A673 (cell line): Measurements from ENCODE around the gene ADM2.

Experiments
- EZH2 ChIP-seq: fragments of 200-600 bp; sonication (generic); IDR thresholded peaks from 2 replicates; pipeline ENCODE4 v1.6.1; 2017; ENCODE audit warnings: borderline replicate concordance, low read depth, mild to moderate bottlenecking, mixed read lengths, antibody characterized with exemption, low read length; ENCODE audit not compliant: poor library complexity, severe bottlenecking
- TF ChIP-seq, protein P1 (sequence below): fragments of 300-800, 200-600 bp; sonication (generic); conservative IDR thresholded peaks from 2 replicates; pipeline ENCODE4 v1.5.1; 2017; ENCODE audit warnings: low read depth, mild to moderate bottlenecking, antibody characterized with exemption, low read length, moderate library complexity, mixed read lengths

DNA sequence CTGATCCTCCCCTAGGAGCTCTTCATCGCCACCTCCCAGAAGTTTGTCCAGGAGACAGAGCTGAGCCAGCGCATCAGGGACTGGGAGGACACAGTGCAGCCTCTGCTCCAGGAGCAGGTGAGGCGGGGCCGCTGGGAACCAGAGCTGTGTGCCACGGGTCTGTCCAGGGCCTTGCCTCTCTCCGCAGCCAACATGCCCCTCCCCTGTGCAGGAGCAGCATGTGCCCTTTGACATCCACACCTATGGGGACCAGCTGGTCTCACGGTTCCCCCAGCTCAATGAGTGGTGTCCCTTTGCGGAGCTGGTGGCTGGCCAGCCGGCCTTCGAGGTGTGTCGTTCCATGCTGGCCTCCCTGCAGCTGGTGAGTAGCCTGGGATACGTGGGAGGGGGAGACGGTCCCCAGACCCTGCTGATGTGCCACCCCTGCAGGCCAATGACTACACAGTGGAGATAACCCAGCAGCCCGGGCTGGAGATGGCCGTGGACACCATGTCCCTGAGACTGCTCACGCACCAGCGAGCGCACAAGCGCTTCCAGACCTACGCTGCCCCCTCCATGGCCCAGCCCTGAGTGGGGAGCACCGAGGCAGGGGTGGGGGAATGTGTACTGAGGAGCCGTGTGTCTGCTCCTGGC, 41.6 kb downstream of the ADM2 start:
- TF ChIP-seq, protein P1, sequence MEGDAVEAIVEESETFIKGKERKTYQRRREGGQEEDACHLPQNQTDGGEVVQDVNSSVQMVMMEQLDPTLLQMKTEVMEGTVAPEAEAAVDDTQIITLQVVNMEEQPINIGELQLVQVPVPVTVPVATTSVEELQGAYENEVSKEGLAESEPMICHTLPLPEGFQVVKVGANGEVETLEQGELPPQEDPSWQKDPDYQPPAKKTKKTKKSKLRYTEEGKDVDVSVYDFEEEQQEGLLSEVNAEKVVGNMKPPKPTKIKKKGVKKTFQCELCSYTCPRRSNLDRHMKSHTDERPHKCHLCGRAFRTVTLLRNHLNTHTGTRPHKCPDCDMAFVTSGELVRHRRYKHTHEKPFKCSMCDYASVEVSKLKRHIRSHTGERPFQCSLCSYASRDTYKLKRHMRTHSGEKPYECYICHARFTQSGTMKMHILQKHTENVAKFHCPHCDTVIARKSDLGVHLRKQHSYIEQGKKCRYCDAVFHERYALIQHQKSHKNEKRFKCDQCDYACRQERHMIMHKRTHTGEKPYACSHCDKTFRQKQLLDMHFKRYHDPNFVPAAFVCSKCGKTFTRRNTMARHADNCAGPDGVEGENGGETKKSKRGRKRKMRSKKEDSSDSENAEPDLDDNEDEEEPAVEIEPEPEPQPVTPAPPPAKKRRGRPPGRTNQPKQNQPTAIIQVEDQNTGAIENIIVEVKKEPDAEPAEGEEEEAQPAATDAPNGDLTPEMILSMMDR = no peak
- TF ChIP-seq EZH2 = no peak
